Putamen (tissue), 1 donor: ENCODE data around the gene NR1D1.
A peak's percentile ranks its signal among the peaks of the same experiment; 100 is the strongest.

Source experiments
- DNase-seq: peaks from one replicate; pipeline ENCODE4 v3.0.0-alpha.2; 2016; ENCODE audit warnings: low spot score

NR1D1 gene

DNA sequence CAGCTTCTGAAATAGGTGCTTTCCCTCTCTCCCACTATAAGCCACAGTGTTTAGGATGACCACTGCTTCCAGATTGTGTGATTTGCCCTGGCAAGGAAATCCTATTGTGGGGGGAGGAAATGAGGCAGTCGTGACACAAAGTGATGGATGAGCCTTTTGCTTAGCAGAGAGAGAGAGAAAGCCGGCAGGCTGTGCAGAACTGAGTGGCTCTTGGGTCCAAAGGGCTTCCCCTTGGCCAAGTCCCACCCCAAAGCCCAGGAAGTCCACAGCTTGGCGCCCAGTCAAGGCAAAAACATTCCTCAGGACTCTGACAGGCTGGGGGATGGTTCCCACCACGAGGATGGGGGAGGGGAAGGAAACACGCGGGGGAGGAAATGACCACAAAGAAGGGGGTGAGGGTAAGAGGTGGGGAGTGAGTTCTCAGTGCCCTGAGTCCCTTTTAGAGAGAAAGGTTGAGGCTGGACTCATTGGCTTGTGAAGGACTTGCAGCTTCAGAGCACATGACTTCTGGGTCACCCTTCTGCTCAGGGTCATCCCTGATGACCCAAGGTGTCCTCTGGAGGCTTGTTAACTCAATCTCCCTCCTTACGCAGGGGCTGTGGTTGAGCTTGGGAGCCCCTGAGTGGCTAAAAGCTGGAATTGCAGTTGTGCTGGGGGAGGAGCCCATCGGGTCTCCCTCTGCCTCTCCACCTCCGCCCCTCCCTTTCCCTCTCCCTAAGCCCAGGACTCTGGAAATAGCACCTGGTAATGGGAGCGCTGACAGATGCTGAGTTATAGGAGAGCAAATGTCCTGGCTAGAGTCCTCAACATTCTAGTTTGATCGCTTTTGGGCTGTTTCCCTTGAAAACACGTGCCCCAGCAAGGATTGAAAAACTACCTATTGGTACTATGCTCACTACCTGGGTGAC is 11.1 kb upstream of the NR1D1 start:
- DNase-seq, result peak; percentile 89

DNA sequence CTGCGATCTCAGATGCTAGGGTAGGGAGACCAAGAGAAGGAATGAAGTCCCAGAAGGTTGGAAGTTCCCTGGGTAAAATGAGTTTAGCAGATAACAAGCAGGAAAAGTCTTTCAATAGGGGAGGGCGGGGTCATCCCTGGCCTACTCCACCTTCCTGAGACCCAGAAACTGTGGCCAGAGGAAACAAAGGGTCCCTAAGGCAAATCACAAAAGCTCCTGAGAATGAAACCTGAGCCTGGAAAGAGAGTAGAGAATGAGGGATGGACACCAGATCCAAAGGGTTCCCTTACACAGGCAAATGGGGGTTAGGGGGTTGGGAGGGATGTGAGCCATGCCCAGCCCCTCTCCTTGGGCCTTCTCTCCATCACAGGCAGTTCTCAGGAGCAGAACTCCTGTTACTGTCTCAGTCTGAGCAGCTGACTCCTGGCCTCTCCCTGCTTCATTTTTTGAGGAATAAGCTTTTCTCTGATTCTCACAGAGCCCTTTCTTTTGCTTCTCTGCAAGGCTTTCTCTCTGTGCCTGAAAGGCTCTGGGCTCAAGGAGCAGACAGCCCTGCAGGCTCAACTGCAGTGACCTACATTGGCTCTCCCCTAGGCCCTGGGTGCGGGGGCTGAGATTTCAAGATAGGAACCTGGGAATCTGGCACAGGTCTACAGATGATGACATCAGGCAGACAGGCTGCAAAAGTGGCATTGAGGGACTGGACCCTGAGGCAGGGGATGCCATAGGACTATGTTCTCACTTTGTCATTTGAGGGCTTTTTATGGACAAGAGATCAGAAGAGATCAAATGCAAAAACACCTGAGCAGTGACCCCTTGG is 9.8 kb upstream of the NR1D1 start:
- DNase-seq, result no peak

GRCh38 chr17:40108970-40109824 is 8.8 kb upstream of the NR1D1 start:
- no peak for DNase-seq

DNA sequence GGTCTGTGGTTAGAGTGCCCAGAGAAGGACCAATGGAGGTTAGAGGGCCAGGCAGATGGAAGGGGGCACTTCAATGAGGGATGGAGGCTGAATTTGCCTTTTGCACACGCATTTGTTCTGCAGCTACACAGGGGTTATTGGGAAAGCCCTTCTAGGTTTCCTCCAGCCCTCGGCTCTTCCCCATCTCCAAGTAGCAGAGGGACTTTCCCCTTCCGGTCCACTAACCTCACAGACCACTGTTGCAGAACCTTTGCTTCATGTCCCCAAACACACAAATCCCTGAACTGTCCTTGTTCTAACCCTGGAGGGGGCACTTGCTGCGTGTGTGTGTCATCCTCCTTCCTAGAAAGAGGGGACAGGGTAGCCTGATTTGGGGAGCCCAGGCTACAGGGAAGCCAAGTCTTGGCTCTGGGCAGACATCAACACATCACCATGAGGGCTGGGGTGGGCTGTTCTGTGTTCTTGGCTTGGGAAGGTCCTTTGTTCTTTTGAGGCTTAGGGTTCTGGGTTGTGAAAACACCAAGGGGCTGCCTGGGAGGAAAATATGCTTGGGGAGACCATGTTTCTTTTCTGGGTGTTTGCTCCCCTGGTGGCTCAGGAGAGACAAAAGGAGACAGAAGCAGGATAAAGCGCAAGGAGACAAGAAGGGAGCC is 7.3 kb upstream of the NR1D1 start:
- no peak for DNase-seq

DNA sequence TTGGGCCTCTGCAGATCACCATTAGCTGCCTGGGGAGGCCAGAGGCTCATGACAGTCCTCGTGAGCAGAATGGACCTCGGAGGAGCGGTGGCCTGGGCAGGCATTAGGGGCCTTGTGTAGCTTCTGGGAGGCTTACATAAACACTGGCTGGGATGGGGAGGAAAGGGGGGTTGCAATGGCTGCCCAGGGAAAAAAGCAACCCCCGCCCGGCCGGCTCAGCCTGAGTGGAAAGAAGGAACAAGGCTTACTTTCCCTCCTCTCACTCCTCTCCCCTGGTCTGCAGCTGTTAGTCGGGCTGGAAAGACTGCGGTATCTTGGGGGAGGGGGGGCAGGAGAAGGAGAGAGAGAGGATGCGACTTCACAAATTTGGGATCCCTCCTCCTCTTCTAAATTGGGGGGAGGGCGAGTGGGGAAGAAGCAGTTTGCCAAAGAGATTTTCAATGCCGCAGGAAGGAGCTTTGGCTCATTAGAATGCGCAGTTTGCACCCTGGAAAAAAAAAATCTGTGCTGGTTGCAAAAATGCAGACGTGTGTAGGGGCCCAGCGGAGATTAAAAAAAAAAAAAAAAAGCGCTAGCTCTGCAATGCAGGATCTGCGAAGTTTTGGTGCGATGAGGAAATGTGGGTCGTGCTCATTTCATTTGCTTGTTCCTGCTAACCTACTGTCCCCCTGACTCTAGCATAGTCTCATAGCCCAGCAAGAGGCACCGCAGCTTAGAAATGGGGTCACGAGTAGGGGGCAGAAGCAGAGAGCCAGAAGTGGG is 6.6 kb upstream of the NR1D1 start:
- DNase-seq, result no peak

DNA sequence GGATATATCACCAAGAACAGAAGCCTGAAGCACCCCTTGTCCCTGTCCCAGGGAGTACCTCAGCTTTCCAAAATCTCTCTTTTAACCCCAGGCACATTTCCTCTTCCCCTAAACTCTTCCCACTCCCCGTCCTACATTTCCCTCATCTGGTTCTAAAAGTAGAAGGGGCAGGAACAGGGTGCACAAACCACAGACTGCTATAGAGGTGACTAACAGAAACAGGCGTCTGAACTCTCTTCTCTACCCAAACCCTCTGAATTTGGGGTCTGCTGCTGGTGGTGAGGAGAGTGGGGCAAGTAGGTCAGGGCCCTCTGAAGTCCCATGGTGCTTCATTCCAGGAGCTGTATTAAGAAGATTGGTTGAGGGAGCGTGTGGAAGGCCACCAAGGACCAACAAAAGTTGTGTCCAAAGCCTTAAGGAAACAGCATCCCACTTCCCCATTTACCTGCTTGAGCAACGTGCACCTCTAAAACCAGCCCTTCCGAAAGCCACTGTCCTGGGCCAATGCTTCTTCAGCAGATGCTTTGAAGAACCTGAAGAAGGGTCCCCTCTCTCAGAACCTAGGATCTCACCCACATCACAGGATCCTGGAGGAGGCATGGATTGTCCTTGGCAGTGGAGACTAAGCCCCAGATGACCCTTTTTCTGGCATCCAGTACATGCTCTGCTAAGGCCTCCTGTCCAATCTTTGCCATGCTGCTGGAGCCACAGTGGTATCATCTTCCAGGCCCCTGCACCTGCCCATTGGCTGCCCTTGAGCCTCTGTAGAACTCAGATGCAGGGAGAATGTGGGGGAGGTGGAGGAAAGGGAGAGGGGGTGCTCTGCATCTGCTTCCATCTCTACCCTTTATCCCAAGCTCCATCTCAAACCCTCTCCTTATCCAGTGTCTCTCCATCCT is 5.7 kb upstream of the NR1D1 start:
- no peak for DNase-seq

- no peak for DNase-seq
These were observed 4.5 kb upstream of the NR1D1 start for GRCh38 chr17:40104594-40105486.

- no peak for DNase-seq
These were observed 3.3 kb upstream of the NR1D1 start for GRCh38 chr17:40103688-40104087.

DNA sequence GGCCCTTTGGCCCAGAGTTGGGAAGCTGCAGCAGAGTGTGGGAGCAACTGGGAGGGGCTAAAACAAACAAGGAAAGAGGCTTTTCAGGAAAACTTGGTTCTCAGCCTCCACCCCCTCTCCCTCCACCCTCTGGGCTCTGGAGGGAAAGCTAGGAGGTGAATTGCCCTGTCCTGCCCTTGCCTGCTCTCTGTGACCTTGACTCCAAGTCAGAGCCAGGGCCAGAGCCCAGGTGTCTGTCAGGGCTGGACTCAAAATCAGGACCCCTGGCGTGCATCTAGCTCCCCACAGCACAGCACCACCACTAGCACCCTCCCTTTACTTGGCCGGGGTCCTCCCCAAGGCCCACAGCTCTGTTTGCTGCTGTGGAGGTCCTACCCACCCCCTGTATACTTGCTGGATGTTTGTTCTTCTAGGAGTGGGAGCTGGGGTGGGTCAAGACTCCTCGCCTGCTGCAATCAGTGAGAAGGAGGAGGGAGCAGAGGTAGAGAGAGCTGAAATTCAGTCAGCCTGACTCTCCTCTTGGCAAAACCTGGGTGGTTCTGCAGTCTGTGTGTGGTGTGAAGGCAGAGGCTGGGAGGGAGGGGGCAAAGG is 2.8 kb upstream of the NR1D1 start:
- DNase-seq, result no peak

GRCh38 chr17:40101367-40102210 is 1.2 kb upstream of the NR1D1 start:
- no peak for DNase-seq

DNA sequence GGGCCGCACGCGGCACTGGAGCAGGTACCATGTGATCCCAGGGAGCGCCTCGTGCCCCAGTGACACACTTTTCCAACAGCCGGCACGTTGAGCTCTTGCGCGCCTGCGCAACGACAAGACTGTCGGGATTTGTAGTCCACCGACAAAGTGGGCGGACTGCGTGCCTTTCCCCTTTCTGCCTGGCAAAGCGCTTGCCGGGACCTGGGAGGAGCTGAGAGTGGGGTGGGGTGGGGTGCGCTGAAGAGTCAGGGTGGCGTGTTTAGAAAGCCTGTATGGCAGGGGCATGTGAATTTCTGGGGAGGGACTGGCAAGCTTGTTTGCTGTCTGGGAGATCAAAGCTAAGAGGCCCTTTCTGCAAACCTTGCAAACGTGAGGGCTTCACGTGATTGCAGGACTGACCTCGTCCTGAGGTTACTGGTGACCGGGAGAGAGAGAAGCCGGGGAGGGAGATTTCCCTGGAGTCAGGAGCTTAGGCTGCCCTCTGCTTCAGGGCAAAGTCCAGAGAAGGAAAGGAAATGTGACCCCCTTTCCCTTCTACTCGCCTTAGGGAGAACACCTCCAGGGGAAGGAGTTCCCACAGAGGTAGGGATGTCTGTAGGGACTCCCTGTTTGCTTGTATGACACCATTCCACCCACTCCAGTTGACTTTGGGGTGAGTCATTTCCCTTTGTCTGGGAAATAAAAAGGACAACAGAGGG is 429 bp upstream of the NR1D1 start:
- peak; percentile 97 for DNase-seq

DNA sequence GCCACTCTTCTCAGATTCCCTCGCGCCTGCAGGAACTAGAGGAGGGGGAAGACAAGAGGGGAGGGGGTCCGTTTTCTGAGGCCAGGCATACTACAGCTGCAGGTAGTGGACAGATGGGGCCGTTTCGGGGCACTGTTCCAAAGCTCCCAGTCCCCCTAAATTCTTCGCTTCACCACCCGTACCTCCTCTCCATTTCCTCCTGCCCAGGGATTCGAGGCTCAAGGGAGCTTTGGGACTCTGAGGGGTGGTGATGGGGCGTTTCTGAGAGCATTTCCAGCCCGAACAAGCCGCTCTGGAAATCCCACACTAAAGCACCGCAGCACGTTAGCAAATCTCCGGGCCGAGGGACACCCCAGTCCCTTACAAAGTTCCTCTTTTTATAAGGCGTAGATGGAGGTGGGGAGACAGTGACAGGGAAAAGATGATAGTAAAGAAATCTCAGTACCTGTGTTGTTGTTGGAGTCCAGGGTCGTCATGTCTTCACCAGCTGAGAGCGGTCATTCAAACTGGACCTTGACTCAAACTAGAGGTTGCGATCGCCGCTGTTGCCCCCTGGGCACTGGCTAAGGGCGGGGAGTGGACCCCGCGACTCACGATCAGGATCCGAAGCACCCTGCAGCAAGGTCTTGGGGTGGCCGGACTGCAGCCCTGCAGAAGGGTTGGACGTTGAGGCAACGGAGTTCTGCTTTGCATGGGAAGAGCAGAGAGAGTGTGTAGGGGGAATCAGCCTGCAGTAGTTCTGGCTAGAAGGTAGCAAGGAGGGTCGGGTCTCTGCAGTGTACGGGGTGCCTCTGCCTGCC is 570 bp downstream of the NR1D1 start:
- DNase-seq, result no peak

- peak; percentile 97 for DNase-seq
These were observed 1.4 kb downstream of the NR1D1 start for GRCh38 chr17:40098846-40099618.

DNA sequence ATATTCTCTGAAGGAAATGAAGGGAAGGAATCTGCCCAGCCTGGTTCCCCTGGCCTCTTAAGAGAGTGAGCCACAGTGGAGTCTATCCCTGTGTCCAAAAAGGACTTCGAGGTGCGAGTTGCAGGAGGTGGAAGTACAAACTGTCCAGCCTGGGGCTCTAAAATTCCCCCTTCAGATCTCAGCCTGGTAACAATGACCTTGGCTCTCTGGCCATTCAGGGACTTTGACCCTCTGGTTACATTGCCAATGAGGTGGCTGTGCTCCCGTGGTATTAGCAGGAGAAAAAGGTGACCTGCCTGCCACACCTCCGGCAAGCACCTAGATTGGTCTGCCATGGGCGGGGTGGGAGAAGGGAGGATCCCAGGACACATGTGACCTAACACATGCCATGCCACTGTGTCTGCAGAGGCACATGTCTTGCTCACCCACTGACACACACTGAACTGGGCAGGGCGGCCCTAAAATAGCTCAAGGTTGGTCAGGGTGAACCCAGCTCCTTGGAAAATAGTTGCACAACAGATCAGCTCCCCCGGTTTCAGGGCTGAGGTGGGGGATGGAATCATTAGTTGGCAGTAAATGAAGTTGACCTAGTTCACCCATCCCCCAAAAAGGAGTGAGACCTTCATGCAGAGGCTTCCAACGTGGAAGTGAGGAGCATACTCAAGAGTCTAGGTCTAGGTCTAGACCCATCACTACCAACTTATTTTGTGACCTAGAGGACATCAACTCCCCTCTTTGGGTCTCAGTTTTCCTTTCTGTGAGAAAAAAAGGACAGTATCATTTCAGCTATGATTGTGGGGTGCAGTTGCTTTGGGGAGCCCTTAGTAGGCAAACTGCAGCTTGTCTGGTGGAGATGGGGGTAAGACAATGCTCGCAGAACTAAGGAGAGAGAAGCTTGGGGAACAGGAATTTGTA is 2.2 kb downstream of the NR1D1 start:
- DNase-seq, result no peak
